NOMO-1 (cell line): ENCODE data around the gene APOL3.
"Not testable (repeated sequence)": the region's sequence is repeated elsewhere in the genome, so short reads cannot be mapped to it uniquely, and the experiment has no call there.

Experiments
- DNase-seq, 2 experiments: peaks; one replicate each; lab custom pipeline; 2025; ENCODE audit not compliant: unreplicated experiment in 2 of 2; lab: John Stamatoyannopoulos, UW

The APOL3 gene

DNA sequence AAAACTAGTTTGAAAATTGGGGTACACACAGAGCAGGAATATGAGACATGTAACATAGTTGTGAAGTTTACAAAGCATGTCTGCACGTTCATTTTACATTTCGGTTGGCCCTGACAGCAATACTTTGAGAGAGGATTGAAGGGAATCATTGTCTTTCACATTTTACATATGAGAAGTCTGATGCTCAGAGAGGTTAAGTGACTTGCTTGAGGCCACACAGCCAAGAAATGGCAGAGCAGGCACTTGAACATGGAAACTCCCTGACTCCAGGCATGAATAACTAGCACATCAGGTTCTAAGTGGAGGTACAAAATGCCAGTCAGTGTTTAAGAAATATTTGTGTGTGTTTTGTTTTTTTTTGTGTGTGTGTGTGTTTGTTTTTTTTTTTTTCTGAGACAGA is 53.6 kb downstream of the APOL3 start:
- DNase-seq = no peak

DNA sequence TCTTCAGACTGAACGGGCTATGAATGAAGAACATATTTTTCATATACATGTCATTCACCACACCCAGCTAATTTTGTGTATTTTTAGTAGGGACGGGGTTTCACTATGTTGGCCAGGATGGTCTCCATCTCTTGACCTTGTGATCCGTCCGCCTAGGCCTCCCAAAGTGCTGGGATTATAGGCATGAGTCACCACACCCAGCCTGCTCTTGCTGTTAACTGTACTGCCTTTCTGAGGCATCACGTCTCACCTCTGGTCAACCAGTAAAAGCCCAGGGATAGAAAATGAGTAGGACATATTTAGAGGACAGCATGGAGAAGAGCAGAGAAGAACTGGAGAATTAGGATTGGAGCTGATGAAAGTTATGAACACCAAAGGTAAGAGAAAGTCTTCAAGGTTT is 55.6 kb downstream of the APOL3 start:
- DNase-seq = no peak

DNA sequence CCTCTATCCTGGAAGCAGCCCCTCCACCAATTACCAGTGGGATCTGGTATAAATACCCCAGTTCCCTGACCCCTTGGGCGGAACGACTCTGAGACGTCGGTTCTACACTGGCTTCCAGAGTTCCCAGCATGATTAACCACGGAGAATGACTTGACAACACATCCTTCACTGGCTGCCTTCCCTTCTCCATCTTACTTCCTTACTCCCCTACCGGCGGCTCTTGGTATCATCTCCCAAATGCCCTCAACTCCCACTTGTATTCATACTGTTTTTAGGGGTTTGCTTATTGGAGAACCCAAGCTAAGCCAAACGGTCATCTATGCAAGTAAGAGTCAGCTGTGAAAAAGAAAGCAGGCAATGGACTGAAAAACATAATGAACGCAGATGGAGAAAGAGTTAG is 56.1 kb downstream of the APOL3 start:
- DNase-seq = no peak

DNA sequence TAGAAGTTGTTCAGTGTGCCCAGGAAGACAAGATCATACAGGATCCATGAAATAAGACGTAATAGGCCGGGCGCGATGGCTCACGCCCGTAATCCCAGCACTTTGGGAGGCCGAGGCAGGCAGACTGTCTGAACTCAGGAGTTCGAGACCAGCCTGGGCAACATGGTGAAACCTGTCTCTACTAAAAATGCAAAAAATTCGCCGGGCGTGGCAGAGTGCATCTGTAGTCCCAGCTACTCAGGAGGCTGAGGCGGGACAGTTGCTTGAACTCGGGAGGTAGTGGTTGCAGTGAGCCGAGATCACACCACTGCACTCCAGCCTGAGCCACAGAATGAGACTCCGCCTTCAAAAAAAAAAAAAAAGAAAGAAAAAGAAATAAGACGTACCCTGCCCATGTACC is 56.7 kb downstream of the APOL3 start:
- no peak for DNase-seq

DNA sequence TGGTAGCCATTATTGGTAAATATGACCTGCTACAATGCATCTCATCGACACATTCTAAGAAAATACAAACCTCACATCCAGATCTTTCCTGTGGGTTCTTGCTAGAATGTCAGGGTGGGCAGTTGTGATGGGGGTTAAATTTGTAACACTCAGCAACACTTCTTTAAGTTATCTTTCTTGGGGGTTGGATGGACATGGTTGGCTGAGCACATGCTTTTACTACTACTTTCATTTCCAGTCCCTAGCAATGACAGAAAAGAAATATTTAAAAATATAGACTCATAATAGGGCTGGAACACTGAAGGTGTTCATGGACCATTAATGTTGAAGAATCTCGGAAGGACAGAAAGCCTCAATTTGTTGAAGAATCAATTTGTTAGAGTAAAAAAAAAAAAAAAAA is 57.6 kb downstream of the APOL3 start:
- no peak for DNase-seq

DNA sequence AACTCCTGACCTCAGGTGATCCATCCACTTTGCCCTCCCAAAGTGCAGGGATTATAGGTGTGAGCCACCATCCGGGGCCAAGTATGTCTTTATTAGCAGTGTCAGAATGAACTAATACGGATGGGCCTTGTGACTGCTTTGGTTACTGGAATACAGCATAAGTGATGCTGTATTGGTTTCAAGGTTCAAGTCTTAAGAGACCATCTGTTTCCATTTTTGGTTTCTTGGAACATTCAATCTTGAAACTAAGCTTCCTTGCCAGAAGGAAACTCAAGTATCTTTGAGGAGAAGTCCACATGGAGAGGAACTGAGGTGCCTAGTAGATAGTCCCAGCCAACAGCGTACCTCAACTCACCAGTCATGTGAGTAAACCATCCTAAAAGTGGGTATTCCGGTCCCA is 58.8 kb downstream of the APOL3 start:
- DNase-seq = no peak

DNA sequence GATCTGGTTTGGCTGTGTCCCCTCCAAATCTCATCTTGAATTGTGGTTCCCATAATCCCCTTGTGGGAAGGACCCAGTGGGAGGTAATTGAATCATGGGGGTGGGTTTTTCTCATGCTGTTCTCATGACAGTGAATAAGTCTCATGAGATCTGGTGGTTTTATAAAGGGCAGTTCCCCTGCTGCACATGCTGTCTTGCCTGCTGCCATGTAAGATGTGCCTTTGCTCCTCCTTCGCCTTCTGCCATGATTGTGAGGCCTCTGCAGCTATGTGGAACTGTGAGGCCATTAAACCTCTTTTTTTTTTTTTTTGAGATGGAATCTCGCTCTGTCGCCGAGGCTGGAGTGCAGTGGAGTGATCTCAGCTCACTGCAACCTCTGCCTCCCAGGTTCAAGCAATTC is 59.6 kb downstream of the APOL3 start:
- DNase-seq = not testable (repeated sequence)

DNA sequence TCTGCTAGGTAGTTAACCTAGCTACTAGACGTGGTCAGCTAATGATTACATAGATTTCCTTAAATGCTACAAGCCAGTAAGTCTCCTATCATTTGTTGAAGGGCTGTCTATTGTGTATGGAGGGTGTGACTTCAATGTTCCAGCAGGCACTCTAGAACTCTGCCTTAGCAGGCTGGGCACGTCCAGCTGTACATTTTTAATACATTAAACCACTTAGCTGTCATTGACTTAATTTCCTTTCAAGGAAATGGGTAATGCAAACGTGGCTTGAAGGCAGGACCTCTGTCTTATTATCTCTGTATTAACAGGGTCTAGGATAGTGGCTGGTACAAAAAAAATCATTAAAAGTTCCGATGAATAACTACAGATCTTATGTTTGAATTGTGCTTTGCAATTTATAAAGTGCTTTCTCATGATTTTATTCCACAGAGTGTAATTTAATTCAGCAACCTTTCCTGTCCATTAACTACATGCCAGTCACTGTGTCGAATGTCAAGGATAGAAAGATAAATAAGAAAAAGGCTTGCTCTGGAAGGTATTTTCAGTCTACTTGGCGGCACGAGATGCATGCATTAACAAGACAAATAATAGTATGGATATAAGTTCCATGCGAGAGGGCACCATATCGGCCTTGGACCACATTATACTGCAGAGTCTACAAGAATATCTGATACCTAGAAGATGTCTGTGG is 60.3 kb downstream of the APOL3 start:
- DNase-seq = no peak

DNA sequence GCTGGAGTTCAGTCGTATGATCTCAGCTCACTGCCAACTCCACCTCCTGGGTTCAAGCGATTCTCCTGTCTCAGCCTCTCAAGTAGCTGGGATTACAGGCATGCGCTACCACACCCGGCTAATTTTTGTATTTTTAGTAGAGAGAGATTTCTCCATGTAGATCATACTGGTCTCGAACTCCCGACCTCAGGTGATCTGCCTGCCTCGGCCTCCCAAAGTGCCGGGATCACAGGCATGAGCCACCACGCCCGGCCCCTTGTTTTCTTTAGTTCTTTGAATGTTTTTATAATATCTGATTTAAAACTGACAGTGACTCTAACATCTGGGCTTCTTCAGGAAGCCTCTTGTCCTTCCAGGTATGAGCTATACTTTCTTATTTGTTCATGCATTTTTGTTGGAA is 61.0 kb downstream of the APOL3 start:
- DNase-seq = not testable (repeated sequence)

DNA sequence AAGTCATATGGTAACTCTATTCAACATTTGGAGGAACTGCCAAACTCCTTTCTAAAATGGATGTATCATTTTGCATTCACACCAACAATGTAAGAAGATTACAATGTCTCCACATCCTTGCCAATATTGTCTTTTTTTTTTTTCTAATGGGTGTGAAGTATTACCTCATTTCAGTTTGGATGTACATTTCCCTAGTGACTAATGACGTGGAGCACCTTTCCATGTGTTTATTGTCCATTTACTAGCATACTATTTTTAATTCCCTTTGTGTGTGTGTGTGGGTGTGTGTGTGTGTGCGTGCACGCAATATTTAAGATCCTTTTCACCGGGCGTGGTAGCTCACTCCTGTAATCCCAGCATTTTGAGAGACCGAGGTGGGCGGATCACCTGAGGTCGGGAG is 62.7 kb downstream of the APOL3 start:
- DNase-seq = no peak

DNA sequence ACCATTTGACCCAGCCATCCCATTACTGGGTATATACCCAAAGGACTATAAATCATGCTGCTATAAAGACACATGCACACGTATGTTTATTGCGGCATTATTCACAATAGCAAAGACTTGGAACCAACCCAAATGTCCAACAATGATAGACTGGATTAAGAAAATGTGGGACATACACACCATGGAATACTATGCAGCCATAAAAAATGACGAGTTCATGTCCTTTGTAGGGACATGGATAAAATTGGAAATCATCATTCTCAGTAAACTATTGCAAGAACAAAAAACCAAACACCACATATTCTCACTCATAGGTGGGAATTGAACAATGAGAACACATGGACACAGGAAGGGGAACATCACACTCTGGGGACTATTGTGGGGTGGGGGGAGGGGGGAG is 69.8 kb downstream of the APOL3 start:
- DNase-seq = not testable (repeated sequence)
